SK-N-SH (cell line): ENCODE data around the gene NGLY1. TPM values are rescaled to one million over a fixed set of nuclear protein-coding genes. Genes with fewer than 3 reads are reported as not detected.

Source experiments
- CTCF ChIA-PET: fragments of 300-600, 350-600 bp; formaldehyde crosslinking; extraction: SDS; loops from one replicate; lab custom pipeline; 2021; lab: Yijun Ruan, JAX
- POLR2A ChIA-PET: fragments of 350-600 bp; sonication (Branson Sonifier 250); formaldehyde crosslinking; extraction: SDS; loops from one replicate; lab custom pipeline; 2020; ENCODE audit warnings: antibody characterized with exemption, inconsistent platforms; lab: Yijun Ruan, JAX
- DNase-seq: peaks from one replicate; pipeline ENCODE4 v3.0.0; 2012
- H2AFZ ChIP-seq: fragments of 200-600 bp; sonication (generic); 2 replicates; pipeline ENCODE4 v1.8.1; 2016; ENCODE audit warnings: antibody characterized with exemption, mild to moderate bottlenecking, low read depth
- H3F3A ChIP-seq: fragments of 200-600 bp; sonication (generic); replicated peaks from 2 replicates; pipeline ENCODE3; 2016; ENCODE audit warnings: antibody characterized with exemption, mild to moderate bottlenecking; ENCODE audit not compliant: insufficient read depth
- H3K27ac ChIP-seq, 2 experiments: fragments of 200-500 bp in 1 of 2; fragments of 200-600 bp in 1 of 2; sonication (Bioruptor generic) in 1 of 2; sonication (generic), shearing (Covaris generic) in 1 of 2; 2 replicates each; pipeline versions ENCODE4 v1.5.1 to v1.6.1; 2014 to 2016; ENCODE audit warnings: low read depth in 2 of 2, inconsistent platforms in 1 of 2, low read length in 1 of 2, mild to moderate bottlenecking in 1 of 2, mixed read lengths in 1 of 2
- H3K27me3 ChIP-seq: fragments of 200-600 bp; sonication (generic), shearing (Covaris generic); 2 replicates; pipeline ENCODE4 v1.6.1; 2016; ENCODE audit warnings: mixed run types; ENCODE audit not compliant: insufficient read depth
- H3K36me3 ChIP-seq, 2 experiments: fragments of 200-500 bp in 1 of 2; fragments of 200-600 bp in 1 of 2; sonication (Bioruptor generic) in 1 of 2; sonication (generic) in 1 of 2; replicated peaks in 1 of 2; 2 replicates each; pipeline versions ENCODE3 to v1.5.1; 2014 to 2016; ENCODE audit warnings: low read length in 1 of 2, mild to moderate bottlenecking in 1 of 2; ENCODE audit not compliant: insufficient read depth in 2 of 2, control insufficient read depth in 1 of 2
- H3K4me1 ChIP-seq, 2 experiments: fragments of 200-500 bp in 1 of 2; fragments of 200-600 bp in 1 of 2; sonication (Bioruptor generic) in 1 of 2; sonication (generic), shearing (Covaris generic) in 1 of 2; 2 replicates each; pipeline versions ENCODE4 v1.5.1 to v1.6.1; 2014 to 2016; ENCODE audit warnings: low read depth in 1 of 2, low read length in 1 of 2, mixed run types in 1 of 2; ENCODE audit not compliant: insufficient read depth in 2 of 2, control insufficient read depth in 1 of 2
- H3K4me2 ChIP-seq: fragments of 200-600 bp; sonication (generic), shearing (Covaris generic); 2 replicates; pipeline ENCODE4 v1.6.1; 2017; ENCODE audit warnings: mixed run types
- H3K4me3 ChIP-seq, 2 experiments: fragments of 200-500 bp in 1 of 2; fragments of 200-600 bp in 1 of 2; sonication (Bioruptor generic) in 1 of 2; sonication (generic), shearing (Covaris generic) in 1 of 2; 2 replicates each; pipeline versions ENCODE4 v1.5.1 to v1.8.1; 2014 to 2016; ENCODE audit warnings: low read depth in 2 of 2, inconsistent platforms in 1 of 2, low read length in 1 of 2, mild to moderate bottlenecking in 1 of 2, mixed read lengths in 1 of 2, moderate library complexity in 1 of 2
- H3K79me2 ChIP-seq: fragments of 200-600 bp; sonication (generic); 2 replicates; pipeline ENCODE4 v1.8.1; 2017; ENCODE audit warnings: mild to moderate bottlenecking; ENCODE audit not compliant: insufficient read depth
- H3K9ac ChIP-seq: fragments of 200-600 bp; sonication (generic); 2 replicates; pipeline ENCODE4 v1.6.1; 2017; ENCODE audit warnings: mixed run types
- H3K9me2 ChIP-seq: fragments of 200-600 bp; sonication (generic); 2 replicates; pipeline ENCODE4 v1.6.1; 2017; ENCODE audit warnings: mixed run types
- H3K9me3 ChIP-seq: fragments of 200-600 bp; sonication (generic); 2 replicates; pipeline ENCODE4 v1.6.1; 2017; ENCODE audit warnings: mixed run types, mild to moderate bottlenecking, moderate library complexity
- H4K20me1 ChIP-seq: fragments of 200-600 bp; sonication (generic); 2 replicates; pipeline ENCODE4 v1.6.1; 2017; ENCODE audit warnings: mild to moderate bottlenecking, mixed run types; ENCODE audit not compliant: insufficient read depth
- ELF1 ChIP-seq: IDR thresholded peaks from 2 replicates; pipeline ENCODE4 v1.4.0; 2012
- EP300 ChIP-seq, 2 experiments: IDR thresholded peaks; 2 replicates each; pipeline versions ENCODE4 v1.4.0 to v1.6.1; 2012; ENCODE audit warnings: borderline replicate concordance in 1 of 2, low read depth in 1 of 2, low read length in 1 of 2
- EZH2phosphoT487 ChIP-seq: fragments of 200-600 bp; sonication (generic); IDR thresholded peaks from 2 replicates; pipeline ENCODE4 v1.6.1; 2017; ENCODE audit warnings: low read depth, mixed run types, mild to moderate bottlenecking, antibody characterized with exemption, moderate library complexity, borderline replicate concordance
- FOSL2 ChIP-seq: IDR thresholded peaks from 2 replicates; pipeline ENCODE4 v1.4.0; 2012; ENCODE audit warnings: low read depth, mild to moderate bottlenecking, moderate library complexity, borderline replicate concordance
- FOXJ3 ChIP-seq: sonication (generic); formaldehyde crosslinking; IDR thresholded peaks from 2 replicates; pipeline ENCODE4 v1.5.1; 2020; ENCODE audit warnings: mild to moderate bottlenecking, missing genetic modification reagents
- GABPA ChIP-seq: IDR thresholded peaks from 2 replicates; pipeline ENCODE4 v1.4.0; 2012; ENCODE audit warnings: low read depth, mild to moderate bottlenecking
- JUND ChIP-seq: IDR thresholded peaks from 2 replicates; pipeline ENCODE4 v1.4.0; 2012
- POLR2AphosphoS5 ChIP-seq: IDR thresholded peaks from 2 replicates; pipeline ENCODE4 v1.6.1; 2012; ENCODE audit warnings: low read depth, low read length
- RFX5 ChIP-seq: IDR thresholded peaks from 2 replicates; pipeline ENCODE4 v1.6.1; 2012; ENCODE audit warnings: mild to moderate bottlenecking, improper control_type of control experiment, low read length
- RXRA ChIP-seq: IDR thresholded peaks from 2 replicates; pipeline ENCODE4 v1.4.0; 2012; ENCODE audit warnings: low read depth, mild to moderate bottlenecking, borderline replicate concordance
- SIN3A ChIP-seq: IDR thresholded peaks from 2 replicates; pipeline ENCODE4 v1.6.1; 2012; ENCODE audit warnings: low read depth, mild to moderate bottlenecking, low read length, moderate library complexity, borderline replicate concordance
- SMC3 ChIP-seq: IDR thresholded peaks from 2 replicates; pipeline ENCODE4 v1.6.1; 2012; ENCODE audit warnings: low read depth, low read length, improper control_type of control experiment
- TAF1 ChIP-seq: IDR thresholded peaks from 2 replicates; pipeline ENCODE4 v1.6.1; 2012; ENCODE audit warnings: low read depth, mild to moderate bottlenecking, low read length, moderate library complexity, borderline replicate concordance
- TCF12 ChIP-seq: IDR thresholded peaks from 2 replicates; pipeline ENCODE4 v1.4.0; 2012
- WGBS: methylation state at CpG from one replicate; pipeline ENCODE4 v1.1.6; 2017; ENCODE audit warnings: low lambda C conversion rate; 5-methylcytosine and 5-hydroxymethylcytosine counted together
- polyA plus RNA-seq, 3 experiments: library from polyadenylated mRNA; depleted of rRNA; stranded (reverse); fragments of >200 nt; gene quantifications; 2 replicates each; pipeline ENCODE4 v1.2.3, GENCODE V29; 2012
- TF ChIP-seq, protein P1 (sequence below): IDR thresholded peaks from 2 replicates; pipeline ENCODE4 v1.4.0; 2012; ENCODE audit warnings: low read depth, borderline replicate concordance
- TF ChIP-seq, protein P2 (sequence below): fragments of 200-600 bp; sonication (generic); IDR thresholded peaks from 2 replicates; pipeline ENCODE4 v1.6.1; 2017; ENCODE audit warnings: antibody characterized with exemption, mild to moderate bottlenecking, moderate library complexity
- TF ChIP-seq, protein P3 (sequence below): IDR thresholded peaks from 2 replicates; pipeline ENCODE4 v1.4.0; 2012; ENCODE audit warnings: low read depth, borderline replicate concordance
- TF ChIP-seq, protein P4 (sequence below): fragments of 150-350 bp; IDR thresholded peaks from 2 replicates; pipeline ENCODE4 v1.6.1; 2017; ENCODE audit warnings: antibody characterized with exemption, low read length, low read depth, borderline replicate concordance
- TF ChIP-seq, protein P5 (sequence below): IDR thresholded peaks from 2 replicates; pipeline ENCODE4; 2012

The NGLY1 gene
- polyA plus RNA-seq, 1 of the 3 experiments (the other 2 are of a cell fraction) = 6.0 TPM

DNA sequence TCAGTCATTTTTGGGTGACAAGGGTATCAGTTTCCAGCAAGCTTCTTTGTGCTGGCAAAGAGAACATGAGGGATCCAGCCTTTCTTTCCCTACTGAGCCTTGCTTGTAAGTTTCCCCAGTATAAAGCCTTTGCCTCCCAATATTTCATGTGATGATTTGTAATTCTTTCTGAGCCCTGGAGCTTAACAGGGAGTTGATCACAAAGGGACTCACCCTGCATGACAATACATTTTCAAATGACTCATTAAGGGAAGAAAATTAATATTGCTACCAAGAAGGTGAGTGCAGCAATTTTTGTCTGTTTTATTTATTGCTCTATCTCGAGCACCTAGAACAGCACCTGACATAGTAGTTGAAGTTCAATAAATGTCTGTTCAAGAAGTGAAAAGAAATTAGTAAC lies 34.4 kb upstream of the NGLY1 start:
- no peak for DNase-seq
- TF ChIP-seq TCF12 = no peak
- TF ChIP-seq, protein P1, sequence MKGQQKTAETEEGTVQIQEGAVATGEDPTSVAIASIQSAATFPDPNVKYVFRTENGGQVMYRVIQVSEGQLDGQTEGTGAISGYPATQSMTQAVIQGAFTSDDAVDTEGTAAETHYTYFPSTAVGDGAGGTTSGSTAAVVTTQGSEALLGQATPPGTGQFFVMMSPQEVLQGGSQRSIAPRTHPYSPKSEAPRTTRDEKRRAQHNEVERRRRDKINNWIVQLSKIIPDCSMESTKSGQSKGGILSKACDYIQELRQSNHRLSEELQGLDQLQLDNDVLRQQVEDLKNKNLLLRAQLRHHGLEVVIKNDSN = no peak
- no peak for TF ChIP-seq SIN3A
- Histone ChIP-seq H3K4me3 (no peak overlapping the region), H3K9me3 (no peaks in the 10 kb centered on the region), H3K9me2 (no peaks in the 10 kb centered on the region), H3K79me2 (no peaks in the 10 kb centered on the region), H4K20me1 (no peaks in the 10 kb centered on the region), H3K4me2 (no peak overlapping the region), H3K36me3 (no peaks in the 10 kb centered on the region), H3K27ac (no peak overlapping the region), H3K4me1 (peaks cover 0 to 15% of the 10 kb centered on the region in 2 experiments; a peak in 2 of 4 replicates), H2AFZ (no peak overlapping the region), H3K9ac (no peak overlapping the region), H3F3A (peaks cover 5% of the 10 kb centered on the region), H3K27me3 (no peaks in the 10 kb centered on the region; the same call in 1 of the 2 replicates)
- ChIA-PET CTCF (no interaction called here), POLR2A (no interaction called here)
- 41% methylated on average over 1 of the region's 1 CpG for WGBS

DNA sequence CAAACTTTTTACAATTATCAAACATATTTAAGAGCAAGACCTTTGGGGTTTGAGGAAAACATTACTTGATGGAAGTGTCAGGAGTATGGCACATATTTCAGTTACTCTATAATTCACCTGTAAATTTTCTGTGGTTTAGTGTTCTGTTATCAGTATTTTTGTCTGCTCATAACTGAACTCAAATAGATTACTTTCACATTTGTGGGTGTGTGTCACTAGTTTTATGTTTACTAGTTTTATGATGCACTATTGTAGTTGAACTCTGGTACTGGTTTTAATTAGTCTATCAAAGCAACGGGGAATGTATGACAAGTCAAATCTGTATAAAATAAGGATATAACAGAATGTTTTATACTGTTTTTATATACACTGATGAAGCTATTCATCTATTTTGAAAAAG lies 33.9 kb upstream of the NGLY1 start:
- H3K9ac ChIP-seq = no peak overlapping the region
- peaks cover 0 to 15% of the 10 kb centered on the region in 2 experiments; a peak in 2 of 4 replicates for H3K4me1 ChIP-seq
- DNase-seq = no peak
- no peak for TF ChIP-seq EP300 (IDR thresholded peaks at IDR 0.05; ENCODE audit: borderline replicate concordance in 1 of 2, low read depth in 1 of 2, low read length in 1 of 2)
- TF ChIP-seq ELF1 = no peak
- TF ChIP-seq, protein P2, sequence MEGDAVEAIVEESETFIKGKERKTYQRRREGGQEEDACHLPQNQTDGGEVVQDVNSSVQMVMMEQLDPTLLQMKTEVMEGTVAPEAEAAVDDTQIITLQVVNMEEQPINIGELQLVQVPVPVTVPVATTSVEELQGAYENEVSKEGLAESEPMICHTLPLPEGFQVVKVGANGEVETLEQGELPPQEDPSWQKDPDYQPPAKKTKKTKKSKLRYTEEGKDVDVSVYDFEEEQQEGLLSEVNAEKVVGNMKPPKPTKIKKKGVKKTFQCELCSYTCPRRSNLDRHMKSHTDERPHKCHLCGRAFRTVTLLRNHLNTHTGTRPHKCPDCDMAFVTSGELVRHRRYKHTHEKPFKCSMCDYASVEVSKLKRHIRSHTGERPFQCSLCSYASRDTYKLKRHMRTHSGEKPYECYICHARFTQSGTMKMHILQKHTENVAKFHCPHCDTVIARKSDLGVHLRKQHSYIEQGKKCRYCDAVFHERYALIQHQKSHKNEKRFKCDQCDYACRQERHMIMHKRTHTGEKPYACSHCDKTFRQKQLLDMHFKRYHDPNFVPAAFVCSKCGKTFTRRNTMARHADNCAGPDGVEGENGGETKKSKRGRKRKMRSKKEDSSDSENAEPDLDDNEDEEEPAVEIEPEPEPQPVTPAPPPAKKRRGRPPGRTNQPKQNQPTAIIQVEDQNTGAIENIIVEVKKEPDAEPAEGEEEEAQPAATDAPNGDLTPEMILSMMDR = no peak
- TF ChIP-seq FOSL2 = no peak
- no peak for TF ChIP-seq RXRA
- no peak for TF ChIP-seq FOXJ3
- no peak for TF ChIP-seq POLR2AphosphoS5
- no peak for TF ChIP-seq SMC3
- TF ChIP-seq GABPA = no peak
- TF ChIP-seq, protein P3, sequence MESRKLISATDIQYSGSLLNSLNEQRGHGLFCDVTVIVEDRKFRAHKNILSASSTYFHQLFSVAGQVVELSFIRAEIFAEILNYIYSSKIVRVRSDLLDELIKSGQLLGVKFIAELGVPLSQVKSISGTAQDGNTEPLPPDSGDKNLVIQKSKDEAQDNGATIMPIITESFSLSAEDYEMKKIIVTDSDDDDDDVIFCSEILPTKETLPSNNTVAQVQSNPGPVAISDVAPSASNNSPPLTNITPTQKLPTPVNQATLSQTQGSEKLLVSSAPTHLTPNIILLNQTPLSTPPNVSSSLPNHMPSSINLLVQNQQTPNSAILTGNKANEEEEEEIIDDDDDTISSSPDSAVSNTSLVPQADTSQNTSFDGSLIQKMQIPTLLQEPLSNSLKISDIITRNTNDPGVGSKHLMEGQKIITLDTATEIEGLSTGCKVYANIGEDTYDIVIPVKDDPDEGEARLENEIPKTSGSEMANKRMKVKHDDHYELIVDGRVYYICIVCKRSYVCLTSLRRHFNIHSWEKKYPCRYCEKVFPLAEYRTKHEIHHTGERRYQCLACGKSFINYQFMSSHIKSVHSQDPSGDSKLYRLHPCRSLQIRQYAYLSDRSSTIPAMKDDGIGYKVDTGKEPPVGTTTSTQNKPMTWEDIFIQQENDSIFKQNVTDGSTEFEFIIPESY = no peak
- TF ChIP-seq TAF1 = no peak
- TF ChIP-seq RFX5 = no peak
- TF ChIP-seq, protein P4, sequence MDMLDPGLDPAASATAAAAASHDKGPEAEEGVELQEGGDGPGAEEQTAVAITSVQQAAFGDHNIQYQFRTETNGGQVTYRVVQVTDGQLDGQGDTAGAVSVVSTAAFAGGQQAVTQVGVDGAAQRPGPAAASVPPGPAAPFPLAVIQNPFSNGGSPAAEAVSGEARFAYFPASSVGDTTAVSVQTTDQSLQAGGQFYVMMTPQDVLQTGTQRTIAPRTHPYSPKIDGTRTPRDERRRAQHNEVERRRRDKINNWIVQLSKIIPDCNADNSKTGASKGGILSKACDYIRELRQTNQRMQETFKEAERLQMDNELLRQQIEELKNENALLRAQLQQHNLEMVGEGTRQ = no peak
- TF ChIP-seq, protein P5, sequence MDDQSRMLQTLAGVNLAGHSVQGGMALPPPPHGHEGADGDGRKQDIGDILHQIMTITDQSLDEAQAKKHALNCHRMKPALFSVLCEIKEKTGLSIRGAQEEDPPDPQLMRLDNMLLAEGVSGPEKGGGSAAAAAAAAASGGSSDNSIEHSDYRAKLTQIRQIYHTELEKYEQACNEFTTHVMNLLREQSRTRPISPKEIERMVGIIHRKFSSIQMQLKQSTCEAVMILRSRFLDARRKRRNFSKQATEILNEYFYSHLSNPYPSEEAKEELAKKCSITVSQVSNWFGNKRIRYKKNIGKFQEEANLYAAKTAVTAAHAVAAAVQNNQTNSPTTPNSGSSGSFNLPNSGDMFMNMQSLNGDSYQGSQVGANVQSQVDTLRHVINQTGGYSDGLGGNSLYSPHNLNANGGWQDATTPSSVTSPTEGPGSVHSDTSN = no peak
- TF ChIP-seq JUND = no peak
- no peak for TF ChIP-seq EZH2phosphoT487
- ChIA-PET CTCF (no interaction called here), POLR2A (no interaction called here)
- no peaks in the 10 kb centered on the region for H3K9me3 ChIP-seq
- H3K4me3 ChIP-seq = no peak overlapping the region
- H4K20me1 ChIP-seq = no peaks in the 10 kb centered on the region
- 39% methylated on average over 1 of the region's 1 CpG for WGBS
- H3F3A ChIP-seq = peaks cover 5% of the 10 kb centered on the region
- H3K4me2 ChIP-seq = no peak overlapping the region
- H3K36me3 ChIP-seq = no peaks in the 10 kb centered on the region
- no peaks in the 10 kb centered on the region for H3K9me2 ChIP-seq
- no peak overlapping the region for H2AFZ ChIP-seq
- H3K27ac ChIP-seq = no peak overlapping the region
- no peaks in the 10 kb centered on the region for H3K79me2 ChIP-seq
- no peaks in the 10 kb centered on the region; the same call in 1 of the 2 replicates for H3K27me3 ChIP-seq
